Measurements from ENCODE around the gene CLEC3B.

The CLEC3B gene

DNA sequence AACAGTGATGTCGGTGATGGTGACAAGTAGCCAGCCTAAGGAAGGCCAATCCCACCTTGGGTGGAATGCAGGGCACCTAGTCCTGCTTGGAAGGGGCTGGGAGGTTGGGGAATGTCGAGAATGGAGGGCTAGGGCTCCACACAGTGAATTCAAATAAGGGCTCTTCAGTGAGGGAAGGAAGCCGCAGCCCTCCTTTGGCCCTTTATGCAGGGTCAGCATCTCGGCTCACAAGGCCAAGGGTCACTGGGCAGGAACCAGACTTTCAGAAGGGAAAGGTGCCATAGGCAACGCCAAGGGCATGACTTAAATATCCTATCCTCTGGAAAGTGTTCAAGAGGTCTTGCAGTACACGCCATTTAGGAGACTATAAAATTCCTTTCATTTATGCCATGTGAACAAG lies 56.9 kb downstream of the CLEC3B start:
- Histone ChIP-seq H4K20me1 (ENCODE audit: low read depth, low read length) (no peaks in the 10 kb centered on the region), H2AFZ (ENCODE audit: low read depth, low read length, severe bottlenecking) (no peak overlapping the region), H3K4me3 (ENCODE audit: insufficient read depth, low read length, poor library complexity, severe bottlenecking) (no peak overlapping the region), H3K9me2 (replicated peaks; ENCODE audit: insufficient read depth, low read length) (no peaks in the 10 kb centered on the region), H3K36me3 (ENCODE audit: low read length) (no peaks in the 10 kb centered on the region), H3K27me3 (ENCODE audit: low read length) (no peaks in the 10 kb centered on the region), H3K79me2 (ENCODE audit: insufficient read depth, low read length) (no peaks in the 10 kb centered on the region), H3K9me3 (ENCODE audit: insufficient read depth, low read length) (no peaks in the 10 kb centered on the region), H3K27ac (ENCODE audit: low read depth, low read length) (no peak overlapping the region), H3K4me2 (ENCODE audit: low read depth, low read length, poor library complexity, severe bottlenecking) (no peak overlapping the region), H3K9ac (ENCODE audit: low read length) (no peak overlapping the region), H3F3A (ENCODE audit: insufficient read depth) (no peaks in the 10 kb centered on the region)
- no peak for TF ChIP-seq EZH2phosphoT487 (conservative IDR thresholded peaks at IDR 0.05; ENCODE audit: low read length)
- TF ChIP-seq, protein P1, sequence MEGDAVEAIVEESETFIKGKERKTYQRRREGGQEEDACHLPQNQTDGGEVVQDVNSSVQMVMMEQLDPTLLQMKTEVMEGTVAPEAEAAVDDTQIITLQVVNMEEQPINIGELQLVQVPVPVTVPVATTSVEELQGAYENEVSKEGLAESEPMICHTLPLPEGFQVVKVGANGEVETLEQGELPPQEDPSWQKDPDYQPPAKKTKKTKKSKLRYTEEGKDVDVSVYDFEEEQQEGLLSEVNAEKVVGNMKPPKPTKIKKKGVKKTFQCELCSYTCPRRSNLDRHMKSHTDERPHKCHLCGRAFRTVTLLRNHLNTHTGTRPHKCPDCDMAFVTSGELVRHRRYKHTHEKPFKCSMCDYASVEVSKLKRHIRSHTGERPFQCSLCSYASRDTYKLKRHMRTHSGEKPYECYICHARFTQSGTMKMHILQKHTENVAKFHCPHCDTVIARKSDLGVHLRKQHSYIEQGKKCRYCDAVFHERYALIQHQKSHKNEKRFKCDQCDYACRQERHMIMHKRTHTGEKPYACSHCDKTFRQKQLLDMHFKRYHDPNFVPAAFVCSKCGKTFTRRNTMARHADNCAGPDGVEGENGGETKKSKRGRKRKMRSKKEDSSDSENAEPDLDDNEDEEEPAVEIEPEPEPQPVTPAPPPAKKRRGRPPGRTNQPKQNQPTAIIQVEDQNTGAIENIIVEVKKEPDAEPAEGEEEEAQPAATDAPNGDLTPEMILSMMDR (IDR thresholded peaks at IDR 0.05; ENCODE audit: insufficient read depth, low read length, poor library complexity, severe bottlenecking) = no peak

DNA sequence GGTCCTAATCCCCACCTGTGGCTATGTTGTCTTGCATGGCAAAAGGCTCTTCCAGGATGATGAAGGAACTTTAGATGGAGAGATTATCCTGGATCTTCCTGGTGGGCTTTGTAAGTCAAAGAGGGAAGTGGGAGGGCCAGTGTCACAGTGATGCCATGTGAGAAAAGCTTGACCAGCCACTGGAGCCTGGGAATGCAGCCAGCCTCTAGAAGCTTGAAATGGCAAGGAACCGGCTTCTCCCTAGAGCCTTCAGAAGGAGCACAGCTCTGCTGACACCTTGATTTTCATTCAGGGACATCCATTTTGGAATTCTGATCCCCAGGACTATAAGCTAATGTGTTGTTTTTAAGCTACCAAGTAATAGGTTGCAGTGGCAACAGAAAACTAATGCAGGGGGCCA lies 58.3 kb downstream of the CLEC3B start:
- H3K27ac ChIP-seq (ENCODE audit: low read depth, low read length) = no peak overlapping the region
- H3K9ac ChIP-seq (ENCODE audit: low read length) = no peak overlapping the region
- no peak overlapping the region for H2AFZ ChIP-seq (ENCODE audit: low read depth, low read length, severe bottlenecking)
- no peaks in the 10 kb centered on the region for H4K20me1 ChIP-seq (ENCODE audit: low read depth, low read length)
- H3K9me3 ChIP-seq (ENCODE audit: insufficient read depth, low read length) = no peaks in the 10 kb centered on the region
- H3K9me2 ChIP-seq (replicated peaks; ENCODE audit: insufficient read depth, low read length) = no peaks in the 10 kb centered on the region
- TF ChIP-seq EZH2phosphoT487 (conservative IDR thresholded peaks at IDR 0.05; ENCODE audit: low read length) = no peak
- TF ChIP-seq, protein P1 (IDR thresholded peaks at IDR 0.05; ENCODE audit: insufficient read depth, low read length, poor library complexity, severe bottlenecking) = no peak
- H3F3A ChIP-seq (ENCODE audit: insufficient read depth) = no peaks in the 10 kb centered on the region
- no peaks in the 10 kb centered on the region for H3K79me2 ChIP-seq (ENCODE audit: insufficient read depth, low read length)
- no peaks in the 10 kb centered on the region for H3K36me3 ChIP-seq (ENCODE audit: low read length)
- no peaks in the 10 kb centered on the region for H3K27me3 ChIP-seq (ENCODE audit: low read length)
- no peak overlapping the region for H3K4me2 ChIP-seq (ENCODE audit: low read depth, low read length, poor library complexity, severe bottlenecking)
- H3K4me3 ChIP-seq (ENCODE audit: insufficient read depth, low read length, poor library complexity, severe bottlenecking) = no peak overlapping the region

DNA sequence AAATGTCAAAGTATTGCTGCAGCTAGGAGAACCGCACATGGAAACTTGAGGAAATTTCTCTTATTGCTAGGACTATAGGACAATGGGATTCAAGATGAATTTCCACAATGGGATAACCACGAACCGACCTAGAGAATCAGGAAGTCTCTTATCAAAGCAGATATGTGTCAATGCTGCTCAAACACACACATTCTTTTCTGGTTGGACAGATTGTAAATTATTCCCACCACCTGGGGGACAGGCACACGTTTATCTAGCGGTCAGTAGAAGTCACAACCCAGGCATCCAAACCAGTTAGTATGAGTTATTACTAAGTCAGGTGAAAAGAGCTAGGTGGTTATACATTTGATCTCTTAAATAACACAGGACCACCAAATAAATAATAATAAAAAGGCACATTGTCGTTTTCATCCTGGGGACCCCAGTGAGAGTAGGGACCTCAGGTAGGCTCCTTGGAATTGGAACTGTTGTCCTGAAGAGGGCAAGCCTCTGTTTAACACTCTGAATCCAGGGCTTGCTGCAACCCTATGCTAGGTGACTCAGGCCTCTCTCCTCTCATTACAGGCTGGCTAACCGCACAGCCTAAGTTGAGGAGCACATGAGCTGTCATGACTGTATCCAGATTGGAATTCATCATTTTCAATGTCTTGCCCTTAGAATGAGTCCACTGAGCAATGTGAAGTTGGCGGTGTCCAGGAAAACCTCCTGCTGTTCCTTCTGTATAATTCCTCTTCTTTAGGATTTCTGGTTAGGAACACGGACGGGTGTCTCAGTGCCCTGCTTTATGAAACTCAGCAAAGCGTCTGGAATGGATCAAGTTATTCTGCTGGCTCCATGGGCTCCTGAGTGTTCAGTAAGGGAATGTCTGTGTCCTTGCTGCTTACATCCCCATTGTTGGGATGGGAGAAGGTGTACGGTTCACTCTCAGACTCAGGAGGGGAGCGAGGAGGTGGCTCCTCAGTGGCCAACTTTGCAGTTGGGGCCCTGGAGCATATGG lies 59.0 kb downstream of the CLEC3B start:
- Histone ChIP-seq H3K4me2 (ENCODE audit: low read depth, low read length, poor library complexity, severe bottlenecking) (no peak overlapping the region), H3K27ac (ENCODE audit: low read depth, low read length) (no peak overlapping the region), H3K9ac (ENCODE audit: low read length) (no peak overlapping the region), H3K9me3 (ENCODE audit: insufficient read depth, low read length) (no peaks in the 10 kb centered on the region), H3K27me3 (ENCODE audit: low read length) (no peaks in the 10 kb centered on the region), H3K36me3 (ENCODE audit: low read length) (no peaks in the 10 kb centered on the region), H2AFZ (ENCODE audit: low read depth, low read length, severe bottlenecking) (no peak overlapping the region), H3K9me2 (replicated peaks; ENCODE audit: insufficient read depth, low read length) (no peaks in the 10 kb centered on the region), H3K4me3 (ENCODE audit: insufficient read depth, low read length, poor library complexity, severe bottlenecking) (no peak overlapping the region), H3F3A (ENCODE audit: insufficient read depth) (no peaks in the 10 kb centered on the region), H4K20me1 (ENCODE audit: low read depth, low read length) (no peaks in the 10 kb centered on the region), H3K79me2 (ENCODE audit: insufficient read depth, low read length) (no peaks in the 10 kb centered on the region)
- TF ChIP-seq, protein P1 (IDR thresholded peaks at IDR 0.05; ENCODE audit: insufficient read depth, low read length, poor library complexity, severe bottlenecking) = no peak
- TF ChIP-seq EZH2phosphoT487 (conservative IDR thresholded peaks at IDR 0.05; ENCODE audit: low read length) = no peak

All from SU-DHL-6 (cell line).